Testis (tissue), 3 donors: ENCODE results near the gene ACAN. TPM values are rescaled to one million over a fixed set of nuclear protein-coding genes. Genes with fewer than 3 reads are reported as not detected.
"Not testable (repeated sequence)": the region's sequence is repeated elsewhere in the genome, so short reads cannot be mapped to it uniquely, and the experiment has no call there.

Experiments used
- DNase-seq: peaks from one replicate; pipeline ENCODE4 v3.0.0-alpha.2; 2019
- H3K27ac ChIP-seq, 2 donors: fragments of 200-600 bp; sonication (generic); one replicate each; pipeline ENCODE4 v1.5.1; 2019
- H3K27me3 ChIP-seq: fragments of 200-600 bp; sonication (generic); one replicate; pipeline ENCODE4 v1.5.1; 2019
- H3K36me3 ChIP-seq: fragments of 200-600 bp; sonication (generic); one replicate; pipeline ENCODE4 v1.5.1; 2017; ENCODE audit warnings: low read depth; ENCODE audit errors: missing control alignments
- H3K4me1 ChIP-seq: fragments of 200-600 bp; sonication (generic); one replicate; pipeline ENCODE4 v1.5.1; 2019
- H3K4me3 ChIP-seq, 2 donors: fragments of 200-600 bp; sonication (generic); one replicate each; pipeline ENCODE4 v1.5.1; 2017 to 2019
- H3K9me3 ChIP-seq: fragments of 200-600 bp; sonication (generic); one replicate; pipeline ENCODE4 v1.5.1; 2017
- CTCF ChIP-seq, 3 experiments: fragments of 450-650 bp in 2 of 3; fragments of 200-600 bp in 1 of 3; sonication (generic) in 1 of 3; IDR thresholded peaks; one replicate each; pipeline ENCODE4 v1.5.1; 2016 to 2019; ENCODE audit warnings: antibody characterized with exemption in 3 of 3, mild to moderate bottlenecking in 2 of 3, moderate library complexity in 1 of 3
- POLR2A ChIP-seq: fragments of 450-650 bp; IDR thresholded peaks from one replicate; pipeline ENCODE4 v1.6.1; 2017; ENCODE audit warnings: antibody characterized with exemption, mild to moderate bottlenecking, moderate library complexity
- WGBS, 2 donors: methylation state at CpG; one replicate each; pipeline ENCODE4 v1.1.5; 2018; 5-methylcytosine and 5-hydroxymethylcytosine counted together
- intact Hi-C: fragments of 100-400 bp; cut with DNase I; formaldehyde crosslinking; loops from one replicate; pipeline ENCODE4 v1.15.1; 2023; ENCODE audit warnings: low total_unique reads
- polyA plus RNA-seq: library from polyadenylated mRNA; stranded (reverse); fragments of 350-450 nt; fragmentation: Illumina TruSeq; extraction: RNeasy Lipid Tissue Mini Kit (QIAGEN cat#74804); gene quantifications from one replicate; pipeline ENCODE4 v1.2.3, GENCODE V29; 2014; ENCODE audit warnings: low read depth, low replicate concordance; ENCODE audit not compliant: insufficient read depth
- total RNA-seq, 2 donors: library from RNA; depleted of rRNA; stranded (reverse); fragments of >200 nt; gene quantifications; one replicate each; pipeline ENCODE4 v1.2.3, GENCODE V29; 2016

The ACAN gene
- total and polyA plus RNA-seq, 3 donors from 2014 or later = 2.4 to 6.6 (median 4.1) TPM

DNA sequence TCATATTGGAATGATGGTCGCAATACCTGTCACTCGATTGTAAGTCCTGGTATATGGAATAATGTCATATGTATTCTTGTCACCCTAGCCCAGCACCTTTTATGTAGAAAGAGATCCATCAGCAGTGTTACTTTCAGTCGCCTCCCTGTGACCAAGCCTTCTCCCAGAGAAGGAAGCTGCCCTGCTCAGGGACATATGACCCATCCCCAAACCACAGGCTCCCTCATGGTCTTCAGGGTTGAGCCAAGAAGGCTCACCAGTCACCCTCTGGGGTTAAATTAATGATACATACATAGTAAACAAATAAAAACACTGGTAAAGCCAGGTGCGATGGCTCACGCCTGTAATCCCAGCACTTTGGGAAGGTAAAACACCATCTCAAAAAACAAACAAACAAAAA, 114.5 kb downstream of the ACAN start:
- no peak overlapping the region for H3K4me3 ChIP-seq
- no peak for DNase-seq
- intact Hi-C loops = no loop called here
- H3K27ac ChIP-seq = no peak overlapping the region
- no peaks in the 10 kb centered on the region for H3K4me1 ChIP-seq
- no peaks in the 10 kb centered on the region for H3K36me3 ChIP-seq
- no peak for TF ChIP-seq POLR2A
- no peak for TF ChIP-seq CTCF (IDR thresholded peaks at IDR 0.05)
- no peaks in the 10 kb centered on the region for H3K9me3 ChIP-seq
- no peaks in the 10 kb centered on the region for H3K27me3 ChIP-seq
- 87 to 91% methylated on average over 5 of the region's 5 CpGs for WGBS, 2 donors

DNA sequence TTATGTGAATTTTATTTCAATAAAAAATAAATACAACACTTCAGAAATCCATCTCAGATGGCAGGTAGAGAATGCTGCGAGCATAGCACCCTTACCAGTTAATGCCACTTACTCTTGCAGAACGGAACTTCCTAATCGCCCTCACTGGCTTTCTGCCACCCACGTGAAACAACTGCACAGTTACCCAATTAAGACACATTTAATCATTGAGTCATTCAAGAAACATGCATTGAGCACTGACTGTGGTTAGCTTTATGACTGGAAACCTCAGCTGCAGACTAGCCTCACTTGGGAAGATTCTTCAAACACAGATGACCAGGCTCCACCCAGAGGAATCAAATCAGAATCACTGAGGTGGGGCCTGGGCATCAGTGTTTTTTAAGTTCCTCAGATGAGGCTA, 115.5 kb downstream of the ACAN start:
- no peak for TF ChIP-seq CTCF (IDR thresholded peaks at IDR 0.05)
- no peak for TF ChIP-seq POLR2A
- no peaks in the 10 kb centered on the region for H3K4me1 ChIP-seq
- WGBS, 2 donors = 77 to 79% methylated on average over 4 of the region's 4 CpGs
- DNase-seq = no peak
- no peaks in the 10 kb centered on the region for H3K9me3 ChIP-seq
- intact Hi-C loops = no loop called here
- H3K4me3 ChIP-seq = no peak overlapping the region
- no peak overlapping the region for H3K27ac ChIP-seq
- H3K27me3 ChIP-seq = no peaks in the 10 kb centered on the region
- H3K36me3 ChIP-seq = no peaks in the 10 kb centered on the region

GRCh38 chr15:88920186-88920891, 117.1 kb downstream of the ACAN start:
- intact Hi-C loops = no loop called here
- WGBS, 2 donors = 79 to 83% methylated on average over 9 of the region's 9 CpGs
- no peak for DNase-seq

DNA sequence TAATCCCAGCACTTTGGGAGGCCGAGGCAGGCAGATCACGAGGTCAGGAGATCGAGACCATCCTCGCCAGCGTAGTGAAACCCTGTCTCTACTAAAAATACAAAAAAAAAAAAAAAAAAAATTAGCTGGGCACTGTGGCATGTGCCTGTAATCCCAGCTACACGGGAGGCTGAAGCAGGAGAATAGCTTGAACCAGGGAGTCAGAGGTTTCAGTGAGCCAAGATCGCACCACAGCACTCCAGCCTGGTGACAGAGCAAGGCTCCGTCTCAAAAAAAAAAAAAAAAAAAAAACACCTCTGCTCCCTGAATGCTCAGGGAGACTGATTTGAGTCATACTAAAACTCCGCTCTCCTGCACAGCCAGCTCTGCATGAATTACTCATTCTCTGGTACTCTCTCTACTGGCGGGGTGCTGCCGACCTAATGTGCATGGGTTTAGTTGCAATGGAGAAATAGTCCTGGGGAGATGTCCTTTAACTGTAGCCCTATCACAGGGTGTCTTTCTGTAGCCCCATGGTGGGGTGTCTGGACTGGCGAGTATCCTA, 117.7 kb downstream of the ACAN start:
- intact Hi-C loops, H3K4me3 ChIP-seq, H3K27ac ChIP-seq, DNase-seq, H3K36me3 ChIP-seq, H3K4me1 ChIP-seq, H3K9me3 ChIP-seq, H3K27me3 ChIP-seq: not testable (repeated sequence)
- WGBS, 2 donors = 91 to 94% methylated on average over 12 of the region's 12 CpGs

More at GRCh38 chr15:88920186-88920891, 117.1 kb downstream of the ACAN start:
- H3K4me1 ChIP-seq = no peaks in the 10 kb centered on the region
- no peak overlapping the region for H3K27ac ChIP-seq
- H3K9me3 ChIP-seq = no peaks in the 10 kb centered on the region
- H3K27me3 ChIP-seq = no peaks in the 10 kb centered on the region
- TF ChIP-seq CTCF (IDR thresholded peaks at IDR 0.05) (no peak), POLR2A (no peak)
- no peaks in the 10 kb centered on the region for H3K36me3 ChIP-seq
- H3K4me3 ChIP-seq = no peak overlapping the region

Other genes starting within 250 kb of the ACAN start
- gene AEN, start 182.1 kb upstream of the ACAN start, total RNA-seq = 10 to 100 TPM; 31.0 to 32.9 TPM
- 22.5 TPM for gene AEN, start 182.1 kb upstream of the ACAN start, polyA plus RNA-seq
- gene ISG20, start 164.4 kb upstream of the ACAN start, total RNA-seq = 1 to 10 TPM; 6.8 to 8.7 TPM
- 17.0 TPM for gene ISG20, start 164.4 kb upstream of the ACAN start, polyA plus RNA-seq
- 1 to 10 TPM; 4.8 to 5.0 TPM for gene HAPLN3, start 92.1 kb downstream of the ACAN start, total RNA-seq
- gene HAPLN3, start 92.1 kb downstream of the ACAN start, polyA plus RNA-seq = 5.6 TPM
- 100 to 1,000 TPM; 163 to 260 TPM for gene MFGE8, start 109.9 kb downstream of the ACAN start, total RNA-seq
- gene MFGE8, start 109.9 kb downstream of the ACAN start, polyA plus RNA-seq = 137 TPM